ENCODE results near the gene AMBP. TPM values are rescaled to one million over a fixed set of nuclear protein-coding genes. Genes with fewer than 3 reads are reported as not detected.

Gene AMBP
- polyA plus RNA-seq, 1 donor = 3.6 TPM

- H3K27ac ChIP-seq (ENCODE audit: low read length) = no peak overlapping the region
Measured at GRCh38 chr9:114072184-114073140, 5.6 kb downstream of the AMBP start.

DNA sequence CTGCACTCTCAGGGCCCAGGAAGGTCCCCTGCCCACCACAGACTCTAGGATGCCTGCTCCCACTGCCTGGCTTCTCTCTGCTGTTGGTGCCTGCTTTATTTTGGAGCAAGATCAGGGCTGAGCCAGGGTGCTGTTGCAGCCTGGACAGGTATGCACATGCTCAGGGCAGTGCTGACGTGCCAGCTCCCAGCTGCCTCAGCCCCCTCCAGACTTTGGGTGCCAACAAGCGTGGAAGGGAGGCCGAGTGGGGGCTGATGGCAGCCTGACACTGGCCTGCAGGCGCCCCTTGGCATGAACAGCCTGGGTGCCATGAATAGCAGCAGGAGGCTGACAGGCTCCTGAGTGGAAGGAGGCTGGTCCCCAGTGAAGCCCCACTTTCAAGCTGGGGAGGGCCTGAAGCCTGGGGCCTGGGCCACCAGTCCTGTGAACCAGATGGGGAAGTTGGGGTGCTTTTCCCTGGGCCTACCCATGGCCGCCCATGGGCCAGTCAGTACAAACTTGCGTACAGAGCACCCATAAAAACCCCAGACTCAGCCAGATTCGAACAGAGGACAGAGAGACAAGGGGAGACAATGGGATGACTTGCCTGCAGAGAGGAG is 6.8 kb downstream of the AMBP start:
- no CpG with 5 or more reads among the region's 7 CpGs for WGBS (ENCODE audit: insufficient coverage, low lambda C conversion rate)

More at GRCh38 chr9:114072184-114073140, 5.6 kb downstream of the AMBP start:
- peaks cover 7% of the 10 kb centered on the region for H3K9me3 ChIP-seq (ENCODE audit: control insufficient read depth, low read depth, low read length)
- DNase-seq = no peak
- no peak overlapping the region for H3K4me3 ChIP-seq (ENCODE audit: low read length)
- no CpG with 5 or more reads among the region's 14 CpGs for WGBS (ENCODE audit: insufficient coverage, low lambda C conversion rate)
- H3K4me1 ChIP-seq (ENCODE audit: control insufficient read depth, insufficient read depth, low read length) = peaks cover 16% of the 10 kb centered on the region
- no peaks in the 10 kb centered on the region for H3K27me3 ChIP-seq (ENCODE audit: control insufficient read depth, insufficient read depth, low read length)
- H3K36me3 ChIP-seq (ENCODE audit: control insufficient read depth, insufficient read depth, low read length) = no peaks in the 10 kb centered on the region

GRCh38 chr9:114070188-114071103 is 7.7 kb downstream of the AMBP start:
- Histone ChIP-seq H3K4me3 (ENCODE audit: low read length) (no peak overlapping the region), H3K4me1 (ENCODE audit: control insufficient read depth, insufficient read depth, low read length) (peaks cover 15% of the 10 kb centered on the region), H3K9me3 (ENCODE audit: control insufficient read depth, low read depth, low read length) (peaks cover 7% of the 10 kb centered on the region), H3K27me3 (ENCODE audit: control insufficient read depth, insufficient read depth, low read length) (no peaks in the 10 kb centered on the region), H3K27ac (ENCODE audit: low read length) (no peak overlapping the region), H3K36me3 (ENCODE audit: control insufficient read depth, insufficient read depth, low read length) (no peaks in the 10 kb centered on the region)
- WGBS (ENCODE audit: insufficient coverage, low lambda C conversion rate) = no CpG with 5 or more reads among the region's 17 CpGs
- no peak for DNase-seq

More for the DNA sequence above, 6.8 kb downstream of the AMBP start:
- peaks cover 15% of the 10 kb centered on the region for H3K4me1 ChIP-seq (ENCODE audit: control insufficient read depth, insufficient read depth, low read length)
- no peak for DNase-seq
- H3K4me3 ChIP-seq (ENCODE audit: low read length) = no peak overlapping the region
- H3K27ac ChIP-seq (ENCODE audit: low read length) = no peak overlapping the region
- no peaks in the 10 kb centered on the region for H3K27me3 ChIP-seq (ENCODE audit: control insufficient read depth, insufficient read depth, low read length)
- H3K9me3 ChIP-seq (ENCODE audit: control insufficient read depth, low read depth, low read length) = peaks cover 7% of the 10 kb centered on the region
- H3K36me3 ChIP-seq (ENCODE audit: control insufficient read depth, insufficient read depth, low read length) = no peaks in the 10 kb centered on the region

- Histone ChIP-seq H3K9me3 (ENCODE audit: control insufficient read depth, low read depth, low read length) (peaks cover 7% of the 10 kb centered on the region), H3K27ac (ENCODE audit: low read length) (no peak overlapping the region), H3K36me3 (ENCODE audit: control insufficient read depth, insufficient read depth, low read length) (no peaks in the 10 kb centered on the region), H3K4me3 (ENCODE audit: low read length) (no peak overlapping the region), H3K27me3 (ENCODE audit: control insufficient read depth, insufficient read depth, low read length) (no peaks in the 10 kb centered on the region), H3K4me1 (ENCODE audit: control insufficient read depth, insufficient read depth, low read length) (peaks cover 15% of the 10 kb centered on the region)
- WGBS (ENCODE audit: insufficient coverage, low lambda C conversion rate) = no CpG with 5 or more reads among the region's 9 CpGs
- DNase-seq = peak in 1 of 2 donors; percentile 48
Measured at GRCh38 chr9:114069476-114070187, 8.5 kb downstream of the AMBP start.

DNA sequence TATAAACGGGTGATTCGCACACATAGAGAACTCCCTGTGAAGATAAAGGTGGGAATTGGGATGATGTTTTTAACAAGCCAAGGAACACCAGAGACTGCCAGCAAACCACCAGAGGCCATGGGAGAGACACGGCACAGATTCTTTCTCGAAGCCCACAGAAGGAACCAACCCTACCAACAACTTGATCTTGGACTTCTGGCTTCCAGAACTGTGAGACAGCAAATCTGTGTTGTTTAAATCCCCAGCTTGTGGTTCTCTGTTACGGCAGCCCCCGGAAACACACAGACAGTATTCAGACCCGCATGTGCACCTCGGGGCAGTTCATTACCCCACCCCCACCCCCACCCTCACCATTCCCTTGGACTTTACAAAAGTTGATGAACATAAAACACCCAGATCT is 12.8 kb downstream of the AMBP start:
- Histone ChIP-seq H3K36me3 (ENCODE audit: control insufficient read depth, insufficient read depth, low read length) (no peaks in the 10 kb centered on the region), H3K4me3 (ENCODE audit: low read length) (no peak overlapping the region), H3K27ac (ENCODE audit: low read length) (no peak overlapping the region), H3K27me3 (ENCODE audit: control insufficient read depth, insufficient read depth, low read length) (no peaks in the 10 kb centered on the region), H3K9me3 (ENCODE audit: control insufficient read depth, low read depth, low read length) (no peaks in the 10 kb centered on the region), H3K4me1 (ENCODE audit: control insufficient read depth, insufficient read depth, low read length) (peaks cover 10% of the 10 kb centered on the region)
- WGBS (ENCODE audit: insufficient coverage, low lambda C conversion rate) = no CpG with 5 or more reads among the region's 8 CpGs
- no peak for DNase-seq

DNA sequence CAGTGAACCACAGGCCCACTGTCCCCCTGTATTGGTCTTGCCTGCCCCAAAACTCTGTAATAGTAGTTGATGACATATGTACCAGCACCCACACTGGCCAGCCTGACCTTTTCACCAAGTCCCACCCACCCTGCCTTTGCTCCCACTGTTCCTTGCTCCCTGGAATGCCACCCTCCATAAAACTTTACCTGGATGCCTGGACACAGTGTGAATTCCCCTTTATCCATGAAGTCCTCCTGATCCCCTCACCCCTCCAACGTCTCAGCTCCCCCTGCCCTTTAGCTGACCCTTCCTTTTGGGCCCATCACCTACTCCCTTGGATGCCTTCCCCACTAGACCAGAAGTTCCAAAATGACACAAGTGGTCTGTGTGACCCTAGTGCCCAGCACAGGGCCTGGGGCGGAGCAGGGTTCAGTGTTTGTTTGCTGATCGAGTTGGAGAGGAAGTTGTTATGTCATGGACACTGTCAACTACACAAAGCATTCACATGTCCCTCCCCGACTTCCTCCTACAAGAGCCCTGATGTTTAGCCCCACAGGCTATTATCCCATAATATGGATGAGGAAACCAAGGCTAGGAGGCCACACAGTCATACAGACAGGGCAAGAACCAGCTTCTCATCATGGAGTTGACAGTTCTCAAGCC is 16.1 kb downstream of the AMBP start:
- no CpG with 5 or more reads among the region's 4 CpGs for WGBS (ENCODE audit: insufficient coverage, low lambda C conversion rate)

GRCh38 chr9:114061292-114061691 is 16.8 kb downstream of the AMBP start:
- no peaks in the 10 kb centered on the region for H3K9me3 ChIP-seq (ENCODE audit: control insufficient read depth, low read depth, low read length)
- no peak overlapping the region for H3K4me3 ChIP-seq (ENCODE audit: low read length)
- H3K27me3 ChIP-seq (ENCODE audit: control insufficient read depth, insufficient read depth, low read length) = no peaks in the 10 kb centered on the region
- no peak overlapping the region for H3K27ac ChIP-seq (ENCODE audit: low read length)
- DNase-seq = no peak
- no CpG with 5 or more reads among the region's 12 CpGs for WGBS (ENCODE audit: insufficient coverage, low lambda C conversion rate)
- H3K36me3 ChIP-seq (ENCODE audit: control insufficient read depth, insufficient read depth, low read length) = peaks cover 2% of the 10 kb centered on the region
- peaks cover 10% of the 10 kb centered on the region for H3K4me1 ChIP-seq (ENCODE audit: control insufficient read depth, insufficient read depth, low read length)

More for the DNA sequence above, 16.1 kb downstream of the AMBP start:
- DNase-seq = no peak
- no peaks in the 10 kb centered on the region for H3K36me3 ChIP-seq (ENCODE audit: control insufficient read depth, insufficient read depth, low read length)
- no peak overlapping the region for H3K27ac ChIP-seq (ENCODE audit: low read length)
- peaks cover 10% of the 10 kb centered on the region for H3K4me1 ChIP-seq (ENCODE audit: control insufficient read depth, insufficient read depth, low read length)
- no peaks in the 10 kb centered on the region for H3K27me3 ChIP-seq (ENCODE audit: control insufficient read depth, insufficient read depth, low read length)
- no peak overlapping the region for H3K4me3 ChIP-seq (ENCODE audit: low read length)
- H3K9me3 ChIP-seq (ENCODE audit: control insufficient read depth, low read depth, low read length) = no peaks in the 10 kb centered on the region

GRCh38 chr9:114060711-114061110 is 17.4 kb downstream of the AMBP start:
- no peaks in the 10 kb centered on the region for H3K9me3 ChIP-seq (ENCODE audit: control insufficient read depth, low read depth, low read length)
- H3K27me3 ChIP-seq (ENCODE audit: control insufficient read depth, insufficient read depth, low read length) = no peaks in the 10 kb centered on the region
- H3K27ac ChIP-seq (ENCODE audit: low read length) = no peak overlapping the region
- H3K36me3 ChIP-seq (ENCODE audit: control insufficient read depth, insufficient read depth, low read length) = peaks cover 2% of the 10 kb centered on the region
- H3K4me3 ChIP-seq (ENCODE audit: low read length) = no peak overlapping the region
- DNase-seq = no peak
- H3K4me1 ChIP-seq (ENCODE audit: control insufficient read depth, insufficient read depth, low read length) = peaks cover 10% of the 10 kb centered on the region
- no CpG with 5 or more reads among the region's 9 CpGs for WGBS (ENCODE audit: insufficient coverage, low lambda C conversion rate)

DNA sequence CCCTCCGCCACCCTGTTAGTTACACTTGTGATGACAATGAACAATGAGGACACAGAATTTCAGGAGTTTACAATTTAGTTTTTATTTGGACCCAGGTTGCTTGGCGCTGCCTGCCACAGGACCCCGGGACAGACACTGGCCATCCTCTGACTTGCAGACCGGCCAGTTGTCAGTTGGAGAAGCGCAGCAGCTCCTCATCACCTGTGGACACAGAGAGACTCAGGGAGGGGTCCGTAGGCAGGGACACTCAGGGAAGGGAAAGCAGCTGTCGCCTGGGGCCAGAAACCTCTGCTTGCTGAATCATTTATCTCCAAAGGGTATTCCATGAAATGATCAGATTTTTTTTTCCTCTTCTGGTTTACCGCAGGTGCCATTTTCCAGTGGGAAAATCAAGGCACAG is 18.0 kb downstream of the AMBP start:
- H3K9me3 ChIP-seq (ENCODE audit: control insufficient read depth, low read depth, low read length) = no peaks in the 10 kb centered on the region
- H3K36me3 ChIP-seq (ENCODE audit: control insufficient read depth, insufficient read depth, low read length) = peaks cover 2% of the 10 kb centered on the region
- peaks cover 10% of the 10 kb centered on the region for H3K4me1 ChIP-seq (ENCODE audit: control insufficient read depth, insufficient read depth, low read length)
- DNase-seq = no peak
- WGBS (ENCODE audit: insufficient coverage, low lambda C conversion rate) = no CpG with 5 or more reads among the region's 8 CpGs
- H3K4me3 ChIP-seq (ENCODE audit: low read length) = no peak overlapping the region
- no peak overlapping the region for H3K27ac ChIP-seq (ENCODE audit: low read length)
- no peaks in the 10 kb centered on the region for H3K27me3 ChIP-seq (ENCODE audit: control insufficient read depth, insufficient read depth, low read length)

Measured in large intestine (tissue), 3 donors.